Measurements from ENCODE around the gene GAB1.

The GAB1 gene

GRCh38 chr4:143389579-143390195 lies 53.0 kb downstream of the GAB1 start:
- DNase-seq (ENCODE audit: low read depth in 3 of 3), result no peak

GRCh38 chr4:143390764-143391163 lies 54.1 kb downstream of the GAB1 start:
- DNase-seq (ENCODE audit: low read depth in 3 of 3), result no peak

GRCh38 chr4:143391261-143391660 lies 54.6 kb downstream of the GAB1 start:
- DNase-seq (ENCODE audit: low read depth in 3 of 3), result no peak

- no peak for DNase-seq (ENCODE audit: low read depth in 3 of 3)
Observed at GRCh38 chr4:143391895-143392294, 55.2 kb downstream of the GAB1 start.

GRCh38 chr4:143393195-143393594 lies 56.5 kb downstream of the GAB1 start:
- DNase-seq (ENCODE audit: low read depth in 3 of 3), result no peak

- no peak for DNase-seq (ENCODE audit: low read depth in 3 of 3)
Observed at GRCh38 chr4:143394739-143395453, 58.2 kb downstream of the GAB1 start.

GRCh38 chr4:143396695-143397094 lies 60.0 kb downstream of the GAB1 start:
- DNase-seq (ENCODE audit: low read depth in 3 of 3), result no peak

GRCh38 chr4:143397335-143397734 lies 60.7 kb downstream of the GAB1 start:
- no peak for DNase-seq (ENCODE audit: low read depth in 3 of 3)

GRCh38 chr4:143397887-143398286 lies 61.2 kb downstream of the GAB1 start:
- DNase-seq (ENCODE audit: low read depth in 3 of 3), result no peak

GRCh38 chr4:143399113-143399949 lies 62.7 kb downstream of the GAB1 start:
- DNase-seq (ENCODE audit: low read depth in 3 of 3), result no peak

- DNase-seq (ENCODE audit: low read depth in 3 of 3), result no peak
Observed at GRCh38 chr4:143400082-143400481, 63.4 kb downstream of the GAB1 start.

GRCh38 chr4:143402776-143403552 lies 66.3 kb downstream of the GAB1 start:
- no peak for DNase-seq (ENCODE audit: low read depth in 3 of 3)

- no peak for DNase-seq (ENCODE audit: low read depth in 3 of 3)
Observed at GRCh38 chr4:143403553-143403820, 66.8 kb downstream of the GAB1 start.

- DNase-seq (ENCODE audit: low read depth in 3 of 3), result no peak
Observed at GRCh38 chr4:143404555-143404954, 67.9 kb downstream of the GAB1 start.

- DNase-seq (ENCODE audit: low read depth in 3 of 3), result no peak
Observed at GRCh38 chr4:143405075-143405730, 68.5 kb downstream of the GAB1 start.

GRCh38 chr4:143406523-143406922 lies 69.8 kb downstream of the GAB1 start:
- no peak for DNase-seq (ENCODE audit: low read depth in 3 of 3)

- DNase-seq (ENCODE audit: low read depth in 3 of 3), result no peak
Observed at GRCh38 chr4:143407474-143407873, 70.8 kb downstream of the GAB1 start.

GRCh38 chr4:143407888-143408287 lies 71.2 kb downstream of the GAB1 start:
- no peak for DNase-seq (ENCODE audit: low read depth in 3 of 3)

GRCh38 chr4:143410015-143410414 lies 73.3 kb downstream of the GAB1 start:
- DNase-seq (ENCODE audit: low read depth in 3 of 3), result no peak

- DNase-seq (ENCODE audit: low read depth in 3 of 3), result no peak
Observed at GRCh38 chr4:143411527-143412419, 75.1 kb downstream of the GAB1 start.

GRCh38 chr4:143412420-143412758 lies 75.7 kb downstream of the GAB1 start:
- no peak for DNase-seq (ENCODE audit: low read depth in 3 of 3)

All from stimulated activated CD4-positive, alpha-beta T cell treated with anti-CD3 and anti-CD28 coated beads, TNF-alpha, amount 100 ng/mL, for 4 hours (primary cell).